H1 (cell line): Measurements from ENCODE around the gene GDPD3. TPM values are rescaled to one million over a fixed set of nuclear protein-coding genes. Genes with fewer than 3 reads are reported as not detected.

Experiments used
- CTCF ChIA-PET: fragments of 300-600 bp; sonication (Branson Sonifier 250); formaldehyde crosslinking; loops from one replicate; lab custom pipeline; 2021; ENCODE audit not compliant: partially characterized antibody; lab: Charles Lee
- POLR2A ChIA-PET: fragments of 300-600 bp; sonication (Branson Sonifier 250); formaldehyde crosslinking; loops from one replicate; lab custom pipeline; 2021; ENCODE audit warnings: inconsistent platforms; ENCODE audit not compliant: partially characterized antibody; lab: Charles Lee
- DNase-seq, 2 experiments: peaks; one replicate each; pipeline versions ENCODE4 v3.0.0 to v3.0.0-alpha.2; 2010 to 2022; ENCODE audit warnings: low spot score in 2 of 2, low read depth in 1 of 2, mixed read lengths in 1 of 2
- FAIRE-seq: peaks from 2 replicates; lab custom pipeline; 2011; peaks lifted over from hg19 to GRCh38; lab: Jason Lieb, UNC
- H2AFZ ChIP-seq: 2 replicates; pipeline ENCODE4 v1.8.1; 2012; ENCODE audit warnings: low read length, inconsistent platforms
- H2AK5ac ChIP-seq: 2 replicates; pipeline ENCODE4 v1.6.1; 2013; ENCODE audit warnings: low read depth, low read length
- H2BK120ac ChIP-seq: replicated peaks from 2 replicates; pipeline ENCODE3; 2013; ENCODE audit warnings: low read depth, low read length, inconsistent platforms
- H2BK12ac ChIP-seq: 2 replicates; pipeline ENCODE4 v1.6.1; 2013; ENCODE audit warnings: low read depth, low read length
- H2BK15ac ChIP-seq: 2 replicates; pipeline ENCODE4 v1.6.1; 2013; ENCODE audit warnings: low read length
- H2BK20ac ChIP-seq: 2 replicates; pipeline ENCODE4 v1.6.1; 2013; ENCODE audit warnings: low read length
- H2BK5ac ChIP-seq: 2 replicates; pipeline ENCODE4 v1.6.1; 2013; ENCODE audit warnings: low read depth, low read length
- H3K14ac ChIP-seq: 2 replicates; pipeline ENCODE4 v1.6.1; 2013; ENCODE audit warnings: inconsistent platforms; ENCODE audit not compliant: insufficient read length
- H3K18ac ChIP-seq: 2 replicates; pipeline ENCODE4 v1.6.1; 2013; ENCODE audit warnings: low read length; ENCODE audit errors: extremely low read depth
- H3K23ac ChIP-seq: 2 replicates; pipeline ENCODE4 v1.6.1; 2013; ENCODE audit warnings: inconsistent platforms; ENCODE audit not compliant: insufficient read length
- H3K23me2 ChIP-seq: 2 replicates; pipeline ENCODE4 v1.6.1; 2013; ENCODE audit warnings: low read depth, low read length
- H3K27ac ChIP-seq: 2 replicates; pipeline ENCODE4 v1.6.1; 2011; ENCODE audit warnings: low read depth, low read length, inconsistent platforms
- H3K27me3 ChIP-seq, 4 experiments: replicated peaks in 1 of 4; 1 replicate in 1 of 4; 2 replicates in 3 of 4; pipeline versions ENCODE4 v1.6.1 to v1.8.1; 2011 to 2013; ENCODE audit warnings: low read length in 3 of 4, mild to moderate bottlenecking in 3 of 4, inconsistent platforms in 2 of 4, mixed read lengths in 2 of 4, moderate library complexity in 1 of 4; ENCODE audit not compliant: control insufficient read depth in 3 of 4, insufficient read depth in 3 of 4; ENCODE audit errors: extremely low read depth in 1 of 4
- H3K36me3 ChIP-seq, 4 experiments: 2 replicates each; pipeline versions ENCODE4 v1.6.1 to v1.8.1; 2011 to 2013; ENCODE audit warnings: mild to moderate bottlenecking in 4 of 4, low read length in 3 of 4, moderate library complexity in 2 of 4, control low read depth in 1 of 4, inconsistent platforms in 1 of 4; ENCODE audit not compliant: insufficient read depth in 4 of 4, control insufficient read depth in 2 of 4
- H3K4ac ChIP-seq: replicated peaks from 2 replicates; pipeline ENCODE3; 2013; ENCODE audit warnings: low read length, low read depth, mixed read lengths, inconsistent platforms; ENCODE audit not compliant: insufficient read length
- H3K4me1 ChIP-seq, 4 experiments: replicated peaks in 1 of 4; 1 replicate in 1 of 4; 2 replicates in 3 of 4; pipeline versions ENCODE4 v1.6.1 to v1.8.1; 2011 to 2013; ENCODE audit warnings: low read length in 3 of 4, inconsistent platforms in 2 of 4, mixed read lengths in 1 of 4; ENCODE audit not compliant: insufficient read depth in 4 of 4, control insufficient read depth in 3 of 4
- H3K4me2 ChIP-seq, 2 experiments: 2 replicates each; pipeline versions ENCODE4 v1.6.1 to v1.8.1; 2011 to 2013; ENCODE audit warnings: low read depth in 2 of 2, low read length in 2 of 2, control low read depth in 1 of 2, inconsistent platforms in 1 of 2, mild to moderate bottlenecking in 1 of 2; ENCODE audit not compliant: insufficient read depth in 1 of 2
- H3K4me3 ChIP-seq, 4 experiments: fragments of 200-600, 300-600 bp in 1 of 4; sonication (generic), shearing (Covaris generic), sonication (Bioruptor Twin) in 1 of 4; 2 replicates each; pipeline versions ENCODE4 v1.5.1 to v1.8.1; 2011 to 2016; ENCODE audit warnings: low read length in 4 of 4, low read depth in 3 of 4, control low read depth in 2 of 4, inconsistent platforms in 2 of 4, mild to moderate bottlenecking in 2 of 4, mixed read lengths in 1 of 4, moderate library complexity in 1 of 4; ENCODE audit not compliant: insufficient read depth in 2 of 4; ENCODE audit errors: extremely low read depth in 1 of 4
- H3K56ac ChIP-seq: replicated peaks from 2 replicates; pipeline ENCODE3; 2013; ENCODE audit warnings: low read depth, mild to moderate bottlenecking, mixed read lengths, low read length, inconsistent platforms; ENCODE audit not compliant: insufficient read length
- H3K79me1 ChIP-seq: 2 replicates; pipeline ENCODE4 v1.6.1; 2013; ENCODE audit warnings: low read depth, low read length, control low read depth
- H3K79me2 ChIP-seq, 2 experiments: 2 replicates each; pipeline versions ENCODE4 v1.6.1 to v1.8.1; 2012 to 2013; ENCODE audit warnings: low read length in 2 of 2, mild to moderate bottlenecking in 2 of 2, inconsistent platforms in 1 of 2; ENCODE audit not compliant: insufficient read depth in 2 of 2, control insufficient read depth in 1 of 2
- H3K9ac ChIP-seq, 4 experiments: replicated peaks in 1 of 4; 1 replicate in 1 of 4; 2 replicates in 3 of 4; pipeline versions ENCODE4 v1.6.1 to v1.8.1; 2011 to 2013; ENCODE audit warnings: low read depth in 3 of 4, low read length in 3 of 4, control low read depth in 2 of 4, mild to moderate bottlenecking in 2 of 4, moderate library complexity in 2 of 4, inconsistent platforms in 1 of 4; ENCODE audit errors: extremely low read depth in 1 of 4
- H3K9me3 ChIP-seq, 2 experiments: 2 replicates each; pipeline versions ENCODE4 v1.6.1 to v1.8.1; 2012 to 2013; ENCODE audit warnings: mild to moderate bottlenecking in 2 of 2, moderate library complexity in 2 of 2, control low read depth in 1 of 2, inconsistent platforms in 1 of 2, low read depth in 1 of 2, low read length in 1 of 2, mixed read lengths in 1 of 2; ENCODE audit not compliant: insufficient read depth in 2 of 2
- H4K20me1 ChIP-seq, 2 experiments: replicated peaks in 1 of 2; 2 replicates each; pipeline versions ENCODE3 to v1.8.1; 2011 to 2013; ENCODE audit warnings: inconsistent platforms in 2 of 2, low read length in 2 of 2, mild to moderate bottlenecking in 1 of 2; ENCODE audit not compliant: insufficient read depth in 2 of 2, control insufficient read depth in 1 of 2
- H4K5ac ChIP-seq: 2 replicates; pipeline ENCODE4 v1.6.1; 2013; ENCODE audit warnings: low read length, low read depth, mixed read lengths, inconsistent platforms; ENCODE audit not compliant: insufficient read length
- H4K8ac ChIP-seq: 2 replicates; pipeline ENCODE4 v1.8.0; 2013; ENCODE audit warnings: mild to moderate bottlenecking, moderate library complexity, low read length, inconsistent platforms; ENCODE audit not compliant: insufficient read depth; ENCODE audit errors: extremely low read depth
- H4K91ac ChIP-seq: replicated peaks from 2 replicates; pipeline ENCODE3; 2013; ENCODE audit warnings: low read length, mixed read lengths, inconsistent platforms; ENCODE audit not compliant: insufficient read length
- CHD1 ChIP-seq: IDR thresholded peaks from 2 replicates; pipeline ENCODE4 v1.6.1; 2012; ENCODE audit warnings: low read depth, low read length, improper control_type of control experiment
- EP300 ChIP-seq, 2 experiments: IDR thresholded peaks; 1 replicate in 1 of 2; 2 replicates in 1 of 2; pipeline ENCODE4 v1.6.1; 2011 to 2012; ENCODE audit warnings: low read depth in 2 of 2, low read length in 2 of 2, mild to moderate bottlenecking in 2 of 2, borderline replicate concordance in 1 of 2, inconsistent platforms in 1 of 2, moderate library complexity in 1 of 2
- EZH2 ChIP-seq: fragments of 200-600 bp; sonication (generic); IDR thresholded peaks from 2 replicates; pipeline ENCODE4 v1.7.1; 2012; ENCODE audit warnings: low read depth, mild to moderate bottlenecking, moderate library complexity, low read length, inconsistent platforms; ENCODE audit not compliant: severe bottlenecking
- POLR2A ChIP-seq, 2 experiments: IDR thresholded peaks; 1 replicate in 1 of 2; 2 replicates in 1 of 2; pipeline ENCODE4 v1.6.1; 2011; ENCODE audit warnings: low read depth in 2 of 2, low read length in 2 of 2, mild to moderate bottlenecking in 2 of 2; ENCODE audit errors: control extremely low read depth in 1 of 2
- WGBS, 2 experiments: shearing (Covaris generic) in 1 of 2; methylation state at CpG; one replicate each; pipeline versions ENCODE4 v1.1.6 to v1.1.7; 2013 to 2015; ENCODE audit warnings: low lambda C conversion rate in 2 of 2, mixed read lengths in 2 of 2, inconsistent platforms in 1 of 2, low coverage in 1 of 2, missing lambda C conversion rate in 1 of 2; ENCODE audit not compliant: insufficient replicate concordance in 2 of 2, insufficient coverage in 1 of 2, insufficient read length in 1 of 2; ENCODE audit errors: extremely low coverage in 1 of 2, missing lambda C conversion rate in 1 of 2; 5-methylcytosine and 5-hydroxymethylcytosine counted together
- polyA plus RNA-seq, 7 experiments: library from polyadenylated mRNA; depleted of rRNA in 3 of 7; stranded (reverse) in 5 of 7; unstranded in 2 of 7; fragments of >200 nt in 5 of 7; fragments of 200-250 nt in 2 of 7; gene quantifications; 1 replicate in 5 of 7; 2 replicates in 1 of 7; 4 replicates in 1 of 7; pipeline versions ENCODE4 v1.2.1 to v1.2.3, GENCODE V29; 2011 to 2013; ENCODE audit warnings: missing spikeins in 2 of 7, mixed read lengths in 2 of 7
- total RNA-seq: library from RNA; stranded (reverse); fragmentation: NEBNext Ultra II Directional; extraction: Animal tissue kit (Norgen Biotek cat#: 25700); gene quantifications from 2 replicates; pipeline ENCODE4 v1.2.1, GENCODE V29; 2021

GDPD3 gene
- total and polyA plus RNA-seq, 2 of the 8 experiments (the other 6 are each of a cell fraction or from before 2014, with no cell fraction given), result 0.20 TPM; not detected in 1

DNA sequence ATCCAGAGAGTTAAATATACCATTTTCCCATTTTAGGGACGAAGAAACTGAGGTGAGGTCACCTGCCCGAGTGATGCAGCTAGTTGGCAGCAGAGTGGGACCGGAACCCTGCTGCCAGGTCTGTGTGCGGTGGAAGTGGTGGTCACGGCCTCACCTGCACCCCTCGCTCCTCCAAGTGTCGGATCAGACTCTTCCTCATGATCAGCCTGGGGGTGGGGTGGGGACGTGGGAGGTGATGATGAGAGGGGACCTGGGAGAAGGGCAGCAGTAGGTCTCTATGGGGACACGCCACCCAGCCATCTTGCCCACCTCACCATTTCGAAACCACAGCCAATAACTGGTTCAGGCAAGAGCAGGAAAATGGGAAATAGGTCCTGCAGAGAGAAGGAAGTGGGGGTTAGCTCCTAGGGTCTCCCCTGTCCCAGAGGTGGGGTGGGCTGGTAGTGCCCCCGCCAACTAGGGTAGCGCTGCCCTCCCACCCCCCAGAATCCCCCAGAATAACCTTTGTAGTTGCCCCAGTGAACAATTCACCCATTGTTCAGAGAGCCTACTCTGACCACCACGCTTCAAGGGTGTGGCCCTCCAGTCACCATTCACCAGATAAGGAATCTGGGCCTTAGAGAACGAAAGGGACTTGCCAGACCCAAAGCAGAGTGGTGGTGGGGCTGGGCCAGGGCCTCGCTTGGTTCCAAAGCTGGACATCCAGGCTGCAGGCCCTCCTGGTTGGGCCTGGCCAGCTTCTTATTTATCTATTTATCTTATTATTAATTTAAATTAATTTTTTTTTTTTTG, 5.1 kb downstream of the GDPD3 start:
- Histone ChIP-seq H2BK20ac (no peak overlapping the region), H3K27me3 (no peaks in the 10 kb centered on the region), H3K23me2 (no peaks in the 10 kb centered on the region), H3K18ac (no peak overlapping the region), H2AK5ac (no peak overlapping the region), H3K27ac (no peak overlapping the region), H3K4me3 (no peak overlapping the region), H3K9ac (no peak overlapping the region), H3K4ac (no peak overlapping the region), H3K79me1 (no peaks in the 10 kb centered on the region), H2BK12ac (no peak overlapping the region), H3K79me2 (peaks cover 0 to 13% of the 10 kb centered on the region in 2 experiments; a peak in 2 of 4 replicates), H3K4me2 (no peak overlapping the region), H3K36me3 (peaks cover 9 to 19% (median 14%) of the 10 kb centered on the region in 4 experiments; a peak in 7 of 8 replicates), H4K8ac (peak overlapping the region; percentile 51; the same call in 1 of the 2 replicates), H4K20me1 (peaks cover 3 to 16% of the 10 kb centered on the region in 2 experiments), H3K4me1 (peaks cover 0 to 8% (median 5%) of the 10 kb centered on the region in 4 experiments; a peak in 5 of 7 replicates), H3K14ac (no peak overlapping the region), H4K5ac (no peak overlapping the region), H2BK120ac (no peak overlapping the region), H3K56ac (no peak overlapping the region), H2BK15ac (no peak overlapping the region), H3K9me3 (no peaks in the 10 kb centered on the region), H4K91ac (no peak overlapping the region), H2BK5ac (no peak overlapping the region), H2AFZ (no peak overlapping the region), H3K23ac (no peak overlapping the region)
- ChIA-PET POLR2A (interaction anchor here (0.5 to 16.3 kb wide), 3 partner anchors 16 to 415 kb away, joined by 3 to 169 read pairs (median 3); partner anchors contain the start of genes TBX6 and YPEL3), CTCF (no interaction called here)
- DNase-seq (no peak), FAIRE-seq (no peak)
- TF ChIP-seq POLR2A (IDR thresholded peaks at IDR 0.05; ENCODE audit: control extremely low read depth in 1 of 2, low read depth in 2 of 2, low read length in 2 of 2) (peak in 1 of 2 experiments; percentile 53; a peak in 1 of 3 replicates), EP300 (IDR thresholded peaks at IDR 0.05; ENCODE audit: borderline replicate concordance in 1 of 2, low read depth in 2 of 2, low read length in 2 of 2) (no peak), EZH2 (no peak), CHD1 (no peak)
- WGBS, 2 experiments, result 93% methylated on average over 12 of the region's 15 CpGs; no CpG with 5 or more reads in 1 of the 2 experiments
